Measurements from ENCODE around the gene BANK1.

Gene BANK1

GRCh38 chr4:101961144-101961543, 170.6 kb downstream of the BANK1 start:
- DNase-seq = no peak

DNA sequence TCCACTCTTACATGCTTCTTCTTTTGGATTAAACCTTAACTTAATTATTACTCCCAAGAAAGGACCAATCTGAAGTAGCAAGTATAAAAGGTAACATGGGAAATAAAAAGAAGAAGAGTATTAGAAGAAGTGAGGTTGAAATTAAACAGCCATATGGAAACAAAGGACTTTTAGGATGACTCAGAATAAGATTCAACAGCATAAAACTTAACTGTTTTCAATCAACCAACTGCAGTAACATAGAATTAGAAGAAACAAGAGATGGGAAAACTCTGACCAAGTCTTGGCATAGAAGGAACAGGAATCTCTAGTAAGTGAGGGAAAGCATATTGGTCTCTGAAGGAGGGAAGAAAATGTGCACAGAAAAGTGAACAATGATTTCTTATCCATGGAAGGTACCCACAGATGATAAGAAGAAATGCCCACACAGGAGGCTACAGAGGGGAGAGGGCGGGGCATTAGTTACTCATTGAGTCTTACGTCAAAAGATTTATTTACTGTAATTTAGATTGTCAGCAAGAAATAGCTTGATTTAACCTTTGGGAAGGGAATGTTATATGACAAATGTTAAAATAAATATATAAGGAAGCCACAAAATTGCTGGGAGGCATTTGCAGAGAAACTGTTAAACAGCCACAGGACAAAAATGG, 177.3 kb downstream of the BANK1 start:
- no peak for DNase-seq

GRCh38 chr4:101968364-101968763, 177.8 kb downstream of the BANK1 start:
- DNase-seq = no peak

GRCh38 chr4:101969965-101970364, 179.4 kb downstream of the BANK1 start:
- DNase-seq = no peak

DNA sequence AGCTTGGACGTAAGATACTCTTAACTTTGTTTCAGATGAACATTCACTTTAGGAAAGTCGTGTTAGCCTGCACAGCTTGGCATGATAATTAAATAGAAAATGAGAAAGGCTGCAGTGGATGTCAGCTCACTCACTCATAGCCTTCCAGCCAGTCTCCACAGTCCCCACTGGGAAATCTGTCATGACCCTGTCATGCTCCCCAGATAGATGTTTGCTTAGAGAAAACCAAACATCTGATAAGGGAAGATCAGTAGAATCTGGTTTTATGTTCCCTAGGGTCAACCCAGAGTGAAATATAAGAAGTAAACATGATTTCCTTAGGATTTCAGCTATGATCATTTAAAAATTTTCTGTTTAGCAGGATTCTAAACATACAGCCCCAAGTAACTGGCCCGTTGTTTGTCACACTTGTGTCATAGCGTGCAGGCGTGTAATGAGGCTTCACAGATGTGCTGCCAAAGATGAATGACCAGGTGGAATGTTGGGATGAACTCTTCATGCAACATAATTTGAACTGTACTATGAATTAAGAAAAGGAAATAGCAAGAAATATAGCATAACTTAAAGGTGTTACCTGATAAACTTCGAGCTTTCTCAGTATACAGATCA, 180.1 kb downstream of the BANK1 start:
- no peak for DNase-seq

GRCh38 chr4:101972791-101973190, 182.3 kb downstream of the BANK1 start:
- no peak for DNase-seq

- no peak for DNase-seq
These were observed 182.8 kb downstream of the BANK1 start for GRCh38 chr4:101973361-101973760.

- DNase-seq = no peak
These were observed 186.5 kb downstream of the BANK1 start for GRCh38 chr4:101977076-101977475.

DNA sequence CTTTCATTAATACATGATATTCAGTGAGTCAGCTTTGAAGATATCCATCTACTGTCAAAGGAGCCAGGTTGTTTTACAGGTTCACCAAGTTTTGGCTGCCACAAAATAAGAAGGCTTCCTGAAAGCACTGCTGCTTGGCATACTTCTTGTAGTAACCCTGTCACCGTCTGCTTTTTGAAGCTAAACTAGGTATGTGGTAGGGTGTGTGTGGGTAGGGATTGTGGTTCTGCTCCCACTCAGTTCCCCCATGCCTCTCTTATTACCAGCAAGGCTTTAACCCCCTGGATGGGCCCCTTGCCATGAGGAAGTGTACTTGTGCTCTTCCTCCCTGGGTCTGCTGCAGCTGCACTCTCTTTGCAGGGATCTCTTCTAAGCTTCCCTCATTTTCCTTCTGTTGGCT, 191.2 kb downstream of the BANK1 start:
- no peak for DNase-seq

- DNase-seq = no peak
These were observed 193.3 kb downstream of the BANK1 start for GRCh38 chr4:101983835-101984234.

GRCh38 chr4:101987623-101988243, 197.2 kb downstream of the BANK1 start:
- no peak for DNase-seq

DNA sequence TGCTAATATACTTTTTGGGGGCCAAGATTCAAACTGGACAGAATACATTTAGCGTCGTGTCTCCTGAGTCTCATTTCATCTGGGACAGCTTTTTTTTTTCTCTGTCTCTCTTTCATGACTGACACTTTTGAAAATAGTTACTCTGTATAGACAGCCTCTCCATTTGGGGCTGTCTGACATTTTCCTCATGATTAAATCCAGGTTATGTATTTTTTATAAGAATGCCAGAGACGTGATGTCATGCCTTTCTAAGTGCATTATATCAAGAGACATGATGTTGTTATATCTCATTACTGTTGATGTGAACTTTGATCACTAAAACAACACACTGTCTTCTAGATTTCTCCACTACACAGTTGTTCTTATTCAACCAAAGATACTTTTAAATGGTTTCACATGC, 199.0 kb downstream of the BANK1 start:
- DNase-seq = no peak

DNA sequence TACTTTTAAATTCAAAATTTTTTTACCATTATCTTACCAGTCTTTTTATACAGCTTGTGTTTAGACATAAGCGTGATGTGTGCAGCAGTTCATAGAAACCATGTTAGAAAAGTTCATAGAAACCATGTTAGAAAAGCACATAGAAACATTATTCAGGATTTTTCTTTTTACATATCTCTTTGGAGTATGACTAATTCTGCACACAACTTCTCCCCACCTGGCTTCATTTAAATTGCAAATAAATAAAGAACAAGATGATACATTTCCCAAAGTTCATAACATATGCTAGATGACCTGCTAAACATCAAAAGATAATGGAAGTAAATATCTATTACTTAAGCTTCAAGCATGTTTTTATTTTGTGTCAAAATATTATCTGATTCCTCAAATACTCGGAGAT, 201.9 kb downstream of the BANK1 start:
- no peak for DNase-seq

DNA sequence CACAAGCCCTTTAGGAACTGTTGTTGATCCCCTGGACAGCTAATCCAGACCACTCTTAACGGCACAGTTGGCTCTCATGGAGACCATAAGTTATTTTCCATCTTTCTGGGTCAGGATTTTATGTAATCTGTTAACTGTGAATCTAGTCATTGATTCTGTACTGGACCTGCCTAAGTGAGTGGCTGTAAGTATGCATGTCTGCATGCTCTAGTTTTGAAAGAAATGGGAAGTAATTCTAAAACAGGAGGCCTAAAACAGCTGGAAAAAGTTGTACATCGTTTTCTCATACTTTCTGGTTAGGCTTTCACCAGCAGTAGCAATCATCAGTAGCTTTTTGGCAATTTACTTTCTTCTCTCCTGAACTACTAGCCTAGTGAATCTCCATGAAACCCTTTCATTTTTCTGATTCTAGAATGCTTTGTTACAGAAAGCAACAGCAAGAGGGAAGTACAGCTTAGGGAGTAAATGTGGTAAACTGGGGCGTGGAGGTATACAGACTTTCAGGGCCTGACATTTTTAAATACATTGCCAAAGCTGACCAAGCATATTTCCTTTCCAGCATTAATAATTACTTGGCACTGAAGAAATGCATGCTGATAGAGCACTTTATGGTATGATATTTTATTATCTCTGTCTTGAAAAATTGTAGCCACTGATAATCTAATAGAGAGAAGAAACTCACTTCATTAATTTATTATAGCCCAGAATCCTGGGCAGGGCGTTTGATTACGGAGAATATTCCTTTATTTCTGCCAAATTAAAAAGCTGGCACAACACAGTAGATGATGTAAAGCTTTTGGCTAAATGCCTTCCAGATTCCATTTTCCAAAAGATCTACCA, 202.7 kb downstream of the BANK1 start:
- no peak for DNase-seq

DNA sequence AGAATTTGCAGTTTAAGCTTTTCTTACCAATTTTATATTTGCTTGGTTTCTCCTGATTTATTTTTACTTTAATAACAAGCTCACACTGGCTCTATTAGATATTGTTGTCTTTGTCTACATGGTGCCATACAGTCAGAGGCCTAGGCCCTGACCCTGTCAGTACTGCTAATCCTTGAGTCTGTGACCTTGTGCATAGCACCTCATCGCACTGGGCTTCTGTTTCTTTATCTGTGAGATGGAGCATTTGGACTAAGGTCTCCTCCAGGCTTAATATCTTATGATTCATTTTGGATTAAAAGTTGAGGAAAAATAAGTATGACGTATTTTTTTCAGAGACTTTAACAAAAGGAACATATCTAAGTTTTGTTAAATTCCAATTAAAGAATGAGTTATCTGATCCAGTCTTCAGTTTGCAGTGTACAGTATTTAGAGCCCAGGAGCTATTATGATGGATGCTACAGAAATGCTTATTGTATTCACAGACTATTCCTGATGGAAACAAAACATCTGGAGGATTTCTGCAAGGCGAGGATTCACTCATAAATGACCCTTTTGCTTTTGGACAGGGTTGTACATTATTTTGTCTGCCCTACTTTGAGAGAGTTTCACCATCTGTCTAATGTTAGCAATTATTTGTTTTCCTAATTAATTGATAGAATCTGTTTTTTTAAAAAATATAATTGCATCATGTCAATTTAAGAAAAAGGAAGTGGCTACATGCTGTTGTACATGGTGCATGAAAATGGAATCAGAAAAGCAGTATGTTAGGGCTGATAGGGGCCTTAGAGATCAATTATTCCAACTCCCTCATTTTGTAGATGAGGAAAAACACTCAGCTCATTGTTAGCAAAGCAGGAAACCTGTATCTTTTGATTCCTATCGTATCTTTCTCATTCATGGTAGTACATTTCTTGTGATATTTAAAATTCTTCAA, 203.6 kb downstream of the BANK1 start:
- no peak for DNase-seq

GRCh38 chr4:102007959-102008425, 217.5 kb downstream of the BANK1 start:
- no peak for DNase-seq

- no peak for DNase-seq
These were observed 218.2 kb downstream of the BANK1 start for GRCh38 chr4:102008711-102009110.

DNA sequence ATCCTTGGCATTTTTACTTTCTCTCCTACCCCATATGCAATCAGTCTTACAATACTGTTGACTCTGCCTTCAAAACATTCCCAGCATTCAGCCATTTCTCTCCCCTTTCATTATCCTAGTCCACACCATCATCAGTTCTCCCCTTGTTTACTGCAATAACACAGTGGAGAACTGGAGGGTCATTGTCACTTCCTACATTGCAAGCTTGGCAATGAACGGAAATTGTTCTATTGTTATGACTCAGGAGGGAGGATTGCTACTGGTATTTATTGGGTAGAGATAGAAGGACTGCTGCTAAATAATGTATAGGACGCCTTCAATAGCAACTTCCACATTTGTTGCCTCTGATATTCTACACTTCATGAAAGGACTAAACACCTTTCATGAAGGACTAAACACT, 231.8 kb downstream of the BANK1 start:
- DNase-seq = no peak

- DNase-seq = no peak
These were observed 237.4 kb downstream of the BANK1 start for GRCh38 chr4:102027961-102028360.

DNA sequence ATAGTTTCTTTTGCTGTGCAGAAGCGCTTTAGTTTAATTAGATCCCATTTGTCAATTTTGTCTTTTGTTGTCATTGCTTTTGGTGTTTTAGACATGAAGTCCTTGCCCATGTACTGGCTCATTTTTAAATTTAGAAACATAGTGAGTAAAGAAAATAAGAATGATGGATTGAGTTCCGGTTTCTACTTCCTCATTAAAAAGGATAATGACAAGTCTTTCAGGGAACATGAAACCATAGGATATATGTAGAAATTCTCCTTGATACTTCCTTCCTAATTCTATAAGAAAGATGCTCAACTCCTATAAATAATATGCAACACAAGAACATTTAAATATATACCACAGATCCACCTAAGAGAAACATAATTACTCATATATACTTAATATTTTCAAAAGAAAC, 240.9 kb downstream of the BANK1 start:
- no peak for DNase-seq

GRCh38 chr4:102036016-102036415, 245.5 kb downstream of the BANK1 start:
- no peak for DNase-seq

GRCh38 chr4:102036619-102037376, 246.3 kb downstream of the BANK1 start:
- no peak for DNase-seq
